HG03439 (cell line): ENCODE results near the gene GABARAPL1.

ENCODE experiments used
- ATAC-seq: cut with Tn5 transposase; IDR thresholded peaks from one replicate; pipeline ENCODE4 v1.9.1; 2021; ENCODE audit warnings: mild to moderate bottlenecking, moderate library complexity; ENCODE audit not compliant: unreplicated experiment

GABARAPL1 gene

DNA sequence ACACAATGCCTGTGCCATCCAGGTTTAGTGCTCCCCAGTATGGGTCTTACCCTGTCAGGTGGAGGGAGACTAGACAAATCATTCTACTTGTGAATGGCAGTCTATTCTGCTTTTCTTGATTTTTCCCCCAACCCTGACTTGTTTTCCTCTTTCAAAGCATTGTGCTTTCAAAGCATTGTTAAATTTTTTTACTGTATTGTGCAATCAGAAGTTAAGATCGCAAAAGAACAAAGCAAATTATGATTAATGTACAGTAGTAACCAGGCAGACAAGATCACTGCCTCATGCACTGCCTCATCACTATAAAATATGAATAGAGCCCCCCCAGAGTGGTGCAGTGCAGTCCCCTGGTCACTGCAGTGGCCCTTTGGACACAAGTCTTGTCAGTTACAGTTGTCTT lies 14.1 kb downstream of the GABARAPL1 start:
- no peak for ATAC-seq

DNA sequence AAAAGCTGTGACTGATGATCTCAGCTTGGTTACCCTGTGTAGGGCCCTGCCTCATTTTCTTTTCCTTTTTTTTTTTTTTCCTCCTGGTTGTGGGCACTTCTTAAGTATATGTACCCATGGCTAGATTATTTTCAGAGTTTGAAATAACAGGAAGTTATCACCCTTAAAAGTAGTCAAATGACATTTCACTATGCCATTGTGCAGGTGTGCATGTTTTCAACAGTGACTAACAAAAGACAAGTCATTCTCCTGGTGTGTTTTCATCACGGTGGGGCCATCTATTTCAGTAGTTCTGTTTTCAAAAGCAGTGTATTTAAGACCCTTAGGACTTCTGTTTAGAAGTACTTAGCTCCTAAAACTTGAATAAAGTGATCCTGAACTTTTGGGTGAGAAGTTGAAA lies 15.0 kb downstream of the GABARAPL1 start:
- no peak for ATAC-seq

DNA sequence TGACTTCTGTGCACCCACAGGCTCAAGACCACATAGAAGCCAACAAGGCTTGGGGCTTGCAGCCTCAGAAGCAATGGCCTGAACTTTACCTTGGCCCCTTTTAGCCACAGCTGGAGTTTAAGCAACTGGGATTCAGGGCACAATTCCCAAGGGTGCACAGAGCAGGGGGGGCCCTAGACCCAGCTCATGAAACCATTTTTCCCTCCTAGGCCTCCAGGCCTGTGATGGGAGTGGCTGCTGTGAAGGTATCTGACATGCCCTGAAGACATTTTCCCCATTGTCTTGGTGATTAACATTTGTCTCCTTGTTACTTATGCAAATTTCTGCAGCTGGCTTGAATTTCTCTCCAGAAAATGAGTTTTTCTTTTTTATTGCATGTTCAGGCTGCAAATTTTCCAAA lies 21.9 kb downstream of the GABARAPL1 start:
- no peak for ATAC-seq

DNA sequence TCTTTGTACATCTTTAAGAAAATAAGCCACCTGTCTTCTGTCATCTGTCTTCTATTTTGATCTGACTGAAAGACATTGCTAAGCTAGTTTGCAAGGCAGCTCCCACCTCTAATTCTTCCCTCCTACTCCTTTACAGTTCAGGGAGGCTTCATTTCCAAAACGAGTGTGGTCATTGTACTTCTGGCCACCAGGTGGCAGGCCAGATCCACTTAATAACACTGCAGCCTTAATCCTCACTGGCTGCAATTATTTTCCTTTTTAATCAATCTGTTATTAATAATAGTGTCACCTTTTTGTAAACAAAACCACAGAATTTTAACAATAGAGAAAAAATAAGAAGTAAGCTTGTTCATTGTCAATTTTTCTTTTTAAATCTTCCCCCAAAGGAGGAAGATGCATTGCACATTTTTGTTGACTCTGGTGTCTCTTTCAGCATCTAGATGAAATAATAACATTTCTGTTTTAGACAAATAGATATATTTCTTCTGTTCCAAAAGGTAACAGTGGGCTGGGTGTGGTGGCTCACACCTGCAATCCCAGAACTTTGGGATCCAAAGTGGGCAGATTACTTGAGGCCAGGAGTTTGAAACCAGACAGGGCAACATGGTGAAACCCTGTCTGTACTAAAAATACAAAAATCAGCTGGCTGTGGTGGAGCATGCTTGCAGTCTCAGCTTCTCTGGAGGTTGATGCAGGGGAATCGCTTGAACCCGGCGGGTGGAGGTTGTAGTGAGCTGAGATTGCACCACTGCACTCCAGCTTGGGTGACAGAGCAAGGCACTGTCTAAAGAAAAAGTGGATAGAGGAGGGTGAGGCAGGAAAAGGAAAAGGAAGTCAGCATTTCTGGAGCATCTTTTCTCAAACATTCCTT lies 23.3 kb downstream of the GABARAPL1 start:
- ATAC-seq: no peak

DNA sequence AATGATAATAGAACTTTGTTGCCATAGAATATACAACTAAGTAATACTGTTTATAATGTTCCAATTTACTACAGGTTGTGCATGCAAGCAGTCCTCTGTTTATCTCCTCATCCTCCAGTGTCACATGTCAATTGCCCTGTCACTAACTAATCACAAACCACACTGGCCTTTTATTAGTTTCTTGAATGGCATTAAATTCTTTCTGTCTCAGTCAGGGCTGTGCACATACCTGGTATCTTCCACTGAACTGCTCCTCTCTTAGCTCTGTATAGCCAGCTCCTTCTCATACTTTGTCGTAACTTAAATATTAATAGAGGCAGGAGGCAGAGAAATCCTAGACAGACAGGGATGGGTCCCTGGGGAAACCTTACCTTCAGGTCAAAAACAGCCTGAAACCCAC lies 24.0 kb downstream of the GABARAPL1 start:
- no peak for ATAC-seq

DNA sequence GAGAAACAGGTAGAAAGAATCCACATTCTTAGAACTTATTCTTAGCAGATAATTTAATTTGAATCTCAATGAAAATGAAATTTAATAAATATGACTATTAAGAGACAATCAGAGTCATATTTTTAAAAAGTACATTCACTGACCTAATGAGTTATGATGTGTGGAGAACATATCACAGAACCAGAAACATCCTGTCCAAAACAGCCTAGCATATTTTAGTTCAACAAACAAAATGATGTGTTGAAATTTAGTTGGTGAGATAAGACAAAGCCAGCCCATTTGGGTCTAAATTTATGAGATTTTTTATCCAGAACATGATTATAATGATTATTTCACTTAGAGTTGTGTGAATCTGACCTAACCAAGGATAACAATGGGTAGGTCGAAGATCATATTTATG lies 25.8 kb downstream of the GABARAPL1 start:
- ATAC-seq: no peak

DNA sequence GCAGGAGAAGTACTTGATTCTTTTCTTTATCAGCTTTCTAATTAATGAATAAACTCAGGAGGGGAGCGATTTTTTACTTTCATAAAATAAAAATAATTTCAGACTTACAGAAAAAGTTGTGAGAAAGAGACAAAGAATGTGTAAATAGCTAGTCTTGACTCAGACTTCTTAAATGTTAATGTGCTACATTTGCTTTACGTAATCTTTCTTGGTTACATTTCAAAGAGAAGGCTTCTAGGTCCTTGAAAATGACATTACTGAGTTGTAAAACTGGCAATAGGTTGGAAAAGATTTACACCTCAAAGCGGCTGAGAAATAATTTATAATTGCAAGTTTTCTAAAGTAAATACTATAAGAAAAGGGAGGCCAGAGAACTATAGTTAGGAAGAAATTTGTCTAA lies 28.6 kb downstream of the GABARAPL1 start:
- no peak for ATAC-seq

DNA sequence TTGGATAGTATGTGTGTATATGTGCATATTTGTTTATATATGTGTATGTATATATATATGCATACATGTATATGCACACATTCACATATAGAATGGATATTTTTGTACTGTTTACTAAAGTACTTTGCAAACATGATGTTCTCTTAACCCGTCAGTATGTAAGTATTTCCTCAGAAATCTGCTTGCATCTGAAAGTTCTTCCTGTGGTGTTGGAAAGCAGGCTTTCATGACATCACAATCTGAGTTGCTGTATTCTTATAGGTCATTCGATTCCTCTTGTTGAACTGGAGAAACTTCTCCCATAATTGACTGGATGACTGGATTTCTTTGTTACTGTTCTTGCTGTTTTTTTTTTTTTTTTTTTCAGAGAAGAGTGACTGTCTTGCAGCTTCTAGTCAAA lies 29.1 kb downstream of the GABARAPL1 start:
- no peak for ATAC-seq

DNA sequence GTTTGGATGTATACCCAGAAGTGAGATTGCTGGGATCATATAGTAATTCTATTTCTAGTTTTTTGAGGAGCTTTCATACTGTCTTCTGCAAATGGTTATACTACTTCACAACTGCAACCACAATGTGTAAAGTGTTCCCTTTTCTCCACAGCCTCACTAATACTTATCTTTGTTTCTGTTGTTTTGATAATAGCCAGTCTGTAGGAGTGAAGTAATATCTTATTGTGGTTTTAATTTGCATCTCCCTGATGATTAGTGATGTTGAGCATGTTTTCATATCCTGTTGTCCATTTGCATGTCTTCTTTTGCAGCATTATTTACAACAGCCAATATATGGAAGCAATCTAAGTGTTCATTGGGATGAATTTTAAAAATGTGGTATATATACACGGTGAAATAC lies 29.9 kb downstream of the GABARAPL1 start:
- no peak for ATAC-seq

DNA sequence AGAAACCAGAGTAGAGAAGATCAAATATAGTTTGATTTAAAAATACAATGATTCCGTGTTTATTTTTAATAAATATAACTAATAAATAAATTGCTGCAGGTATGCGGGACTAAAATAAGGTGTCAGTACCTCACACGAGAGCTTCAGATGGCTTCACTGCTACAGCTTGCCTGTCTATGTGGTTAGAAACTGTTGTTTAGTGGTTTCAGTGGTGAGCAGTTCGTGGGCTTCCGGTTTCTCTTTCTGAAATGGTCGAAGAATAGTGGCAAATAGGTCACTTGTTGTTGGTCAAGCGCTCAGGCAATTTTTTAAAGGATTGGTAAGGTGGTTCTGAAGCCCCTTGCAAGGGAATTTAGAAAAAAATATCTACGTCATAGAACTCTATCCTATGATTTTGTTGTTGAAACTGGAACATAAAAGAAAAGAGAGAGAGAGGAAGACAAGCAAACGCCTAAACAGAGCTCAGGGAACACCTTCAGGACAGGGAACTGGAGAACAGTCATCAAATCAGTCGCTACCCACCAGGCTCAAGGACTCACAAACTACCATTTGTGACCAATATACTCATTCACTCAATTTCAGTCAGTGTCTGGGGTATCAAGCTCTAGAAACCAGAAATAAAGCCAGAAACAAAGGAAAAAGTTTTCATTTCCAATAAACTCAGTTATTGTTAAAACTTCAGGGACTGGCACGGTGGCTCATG lies 31.3 kb downstream of the GABARAPL1 start:
- peak; percentile 94 for ATAC-seq

DNA sequence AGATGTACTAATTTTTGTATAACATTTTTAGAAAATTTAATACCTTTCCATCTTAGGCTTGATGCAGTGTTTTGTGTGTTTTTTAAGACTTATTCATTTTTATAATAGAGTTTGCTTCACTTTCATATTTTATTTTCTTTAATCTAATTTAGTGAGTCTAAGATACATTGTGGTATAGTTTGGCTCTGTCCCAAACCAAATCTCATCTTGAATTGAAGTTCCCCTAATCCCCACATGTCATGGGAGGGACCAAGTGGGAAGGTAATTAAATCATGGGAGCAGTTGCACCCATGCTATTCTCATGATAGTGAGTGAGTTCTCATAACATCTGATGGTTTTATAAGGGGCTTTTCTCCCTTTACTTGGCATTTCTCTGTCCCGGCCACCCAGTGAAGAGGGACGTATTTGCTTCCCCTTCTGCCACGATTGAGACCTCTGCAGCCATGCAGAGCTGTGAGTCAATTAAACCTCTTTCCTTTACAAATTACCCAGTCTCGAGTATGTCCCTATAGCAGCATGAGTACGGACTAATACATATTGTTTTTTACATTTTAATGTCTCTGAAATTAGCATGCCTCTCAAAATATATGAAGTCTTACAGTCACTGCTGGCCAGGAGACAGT lies 34.9 kb downstream of the GABARAPL1 start:
- ATAC-seq: no peak

DNA sequence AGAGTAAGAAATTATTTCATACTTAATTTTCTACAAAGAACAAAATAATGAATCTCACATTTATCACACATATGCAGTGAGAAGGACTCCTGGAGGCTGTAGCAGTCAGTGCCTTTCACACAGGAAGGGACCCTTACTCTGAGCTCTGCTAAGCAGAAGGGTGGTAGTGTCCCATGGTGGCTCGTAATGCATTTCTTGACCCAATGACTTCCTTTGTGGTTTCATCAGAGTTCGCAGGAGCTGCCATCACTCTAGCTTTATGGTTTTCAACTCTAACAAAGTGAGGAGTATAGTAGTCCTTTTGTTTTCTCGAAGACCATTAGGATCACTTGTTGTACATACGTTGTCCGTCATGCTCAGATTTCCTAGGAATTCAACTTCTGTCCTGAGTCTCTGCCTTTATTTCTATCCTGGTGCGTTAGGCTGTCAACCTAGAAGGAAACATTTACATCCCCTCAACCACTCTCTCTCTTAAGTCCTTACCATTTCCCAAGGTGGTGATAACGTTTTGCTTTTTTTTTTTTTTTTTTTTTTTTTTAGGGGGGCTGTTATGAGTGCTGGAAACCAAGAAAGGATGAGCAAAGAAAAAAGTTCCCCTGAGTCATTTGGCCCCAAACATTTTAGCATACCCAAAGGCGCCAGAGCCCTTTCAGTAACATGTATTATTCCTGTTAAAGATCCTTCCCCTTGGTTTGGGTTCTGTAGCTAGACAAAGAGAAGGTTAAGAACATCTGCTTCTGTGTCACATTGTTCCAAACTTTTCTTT lies 37.2 kb downstream of the GABARAPL1 start:
- ATAC-seq: no peak

DNA sequence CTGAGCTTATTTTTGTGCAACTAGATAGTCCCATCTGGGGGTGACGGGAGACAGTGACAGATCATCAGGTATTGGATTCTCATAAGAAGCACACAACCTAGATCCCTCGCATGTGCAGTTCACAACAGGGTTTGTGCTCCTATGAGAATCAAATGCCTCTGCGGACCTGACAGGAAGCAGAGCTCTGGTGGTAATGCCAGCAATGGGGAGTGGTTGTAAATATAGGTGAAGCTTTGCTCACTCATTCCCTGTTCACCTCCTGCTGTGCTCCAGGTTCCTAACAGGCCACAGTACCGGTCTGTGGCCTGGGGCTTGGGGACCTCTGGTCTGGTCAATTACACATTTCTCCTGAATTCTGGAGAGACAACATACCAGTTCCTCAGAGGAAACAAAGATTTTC lies 39.0 kb downstream of the GABARAPL1 start:
- ATAC-seq: no peak

DNA sequence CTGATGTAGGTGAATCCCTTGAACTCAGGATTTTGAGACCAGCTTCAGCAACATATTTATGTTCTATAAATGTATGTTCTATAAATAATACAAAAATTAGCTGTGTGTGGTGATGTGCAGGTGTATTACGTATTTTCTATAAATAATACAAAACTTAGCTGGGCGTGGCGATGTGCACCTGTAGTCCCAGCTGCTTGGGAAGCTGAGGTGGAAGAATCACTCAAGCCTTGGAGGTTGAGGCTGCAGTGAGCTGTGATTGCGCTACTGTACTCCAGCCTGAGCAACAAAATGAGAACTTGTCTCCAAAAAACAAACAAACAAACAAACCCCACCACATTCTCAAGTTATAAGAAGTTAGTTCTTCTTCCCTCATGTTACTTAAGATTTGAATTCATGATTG lies 39.5 kb downstream of the GABARAPL1 start:
- no peak for ATAC-seq

DNA sequence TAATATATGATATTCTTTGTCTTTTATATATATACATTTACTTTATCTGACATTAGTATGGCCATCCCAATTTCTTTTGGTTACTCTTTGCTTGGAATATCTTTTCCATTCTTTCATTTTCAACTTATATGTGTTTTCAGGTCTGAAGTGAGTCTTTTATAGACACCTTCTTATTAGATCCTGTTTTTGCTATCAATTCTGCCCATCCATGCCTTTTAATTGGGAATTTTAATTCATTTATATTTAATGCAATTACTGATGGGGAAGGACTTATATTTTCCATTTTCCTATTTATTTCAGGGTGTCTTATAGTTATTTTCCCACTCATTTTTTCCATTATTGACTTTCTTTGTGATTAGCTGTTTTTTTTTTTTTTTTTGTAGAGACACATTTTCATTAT lies 43.4 kb downstream of the GABARAPL1 start:
- no peak for ATAC-seq

DNA sequence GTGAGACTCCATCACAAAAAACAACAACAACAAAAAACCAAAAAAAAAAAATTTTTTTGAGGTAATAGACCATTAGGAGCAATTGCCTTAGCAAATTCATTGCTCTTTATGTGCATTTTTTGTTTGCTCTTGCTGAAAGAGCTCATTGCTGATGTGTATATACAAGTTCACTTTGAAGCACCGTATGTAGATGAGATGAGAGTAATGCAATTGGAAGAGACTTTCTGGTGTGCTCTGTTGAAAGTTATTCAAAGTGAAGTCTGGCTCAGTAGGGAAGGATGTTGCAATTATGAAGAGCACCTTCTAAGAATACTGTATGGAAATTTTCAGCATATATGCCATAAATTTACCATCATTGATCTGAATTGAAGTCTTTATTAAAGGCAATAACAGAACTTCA lies 48.2 kb downstream of the GABARAPL1 start:
- no peak for ATAC-seq

DNA sequence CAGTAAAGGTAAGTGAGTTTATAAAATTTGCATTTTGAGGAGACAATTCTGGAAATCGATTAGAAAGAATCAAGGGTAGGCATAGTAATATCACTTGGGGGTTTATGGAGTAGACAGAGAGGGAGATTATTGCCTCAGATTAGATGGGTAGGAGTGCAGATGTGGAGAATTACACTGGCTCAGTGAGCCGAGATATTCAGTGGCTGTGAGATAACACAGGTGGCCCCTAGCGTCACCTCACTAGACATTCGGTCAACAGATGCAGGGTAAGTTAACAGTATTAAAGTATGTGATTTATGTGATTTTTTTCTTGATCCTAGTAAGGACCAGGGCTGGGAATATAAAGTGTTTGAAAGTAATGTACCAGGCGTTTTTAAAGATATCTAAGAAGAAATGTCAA lies 55.4 kb downstream of the GABARAPL1 start:
- ATAC-seq: no peak

DNA sequence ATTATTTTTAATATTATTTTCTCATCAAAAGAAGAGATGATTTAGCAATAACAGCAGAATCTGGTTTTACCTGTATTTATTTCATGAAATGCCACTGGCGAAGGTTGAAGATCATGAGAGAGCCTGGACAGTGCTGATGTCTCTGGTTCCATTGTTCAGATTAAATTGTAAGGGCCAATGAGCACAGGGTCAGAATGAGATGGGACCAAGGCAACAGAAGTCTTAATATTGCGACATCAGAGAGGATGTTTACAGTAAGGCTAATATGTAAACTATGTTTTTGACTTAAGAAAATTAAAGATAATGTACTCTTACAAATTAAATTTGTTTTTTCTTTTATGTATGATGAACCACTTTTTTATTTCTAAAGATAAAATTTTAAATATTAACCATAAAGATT lies 59.8 kb downstream of the GABARAPL1 start:
- no peak for ATAC-seq
